SK-N-SH treated with all-trans-retinoic acid at 6 μM for 48 hours (cell line): ENCODE measurements around the gene RBFOX1.

Experiments used
- ATAC-seq: fragments of 200-7000 bp; cut with Tn5 transposase; 3 replicates; pipeline ENCODE4 v1.9.1; 2020; ENCODE audit warnings: mild to moderate bottlenecking, moderate library complexity
- ARNTL ChIP-seq: fragments of 450-650 bp; formaldehyde crosslinking; IDR thresholded peaks from 2 replicates; pipeline ENCODE4 v1.5.0; 2020; ENCODE audit warnings: low read depth, mild to moderate bottlenecking, moderate library complexity, borderline replicate concordance
- BACH2 ChIP-seq: fragments of 250-450 bp; sonication (Bioruptor Pico); IDR thresholded peaks from 2 replicates; pipeline ENCODE4 v1.9.0; 2021; ENCODE audit warnings: mild to moderate bottlenecking, borderline replicate concordance
- CREB5 ChIP-seq: fragments of 250-450 bp; sonication (Bioruptor Pico); IDR thresholded peaks from 2 replicates; pipeline ENCODE4 v1.5.1; 2020; ENCODE audit warnings: low read depth, mild to moderate bottlenecking, moderate library complexity
- CSDC2 ChIP-seq: fragments of 250-450 bp; sonication (Bioruptor Pico); IDR thresholded peaks from 2 replicates; pipeline ENCODE4 v1.5.0; 2020; ENCODE audit warnings: mild to moderate bottlenecking, moderate library complexity
- CSRNP3 ChIP-seq: fragments of 250-450 bp; sonication (Bioruptor Pico); IDR thresholded peaks from 2 replicates; pipeline ENCODE4 v1.5.1; 2021; ENCODE audit warnings: mild to moderate bottlenecking, moderate library complexity
- ESRRG ChIP-seq: fragments of 250-450 bp; sonication (Bioruptor Pico); IDR thresholded peaks from 2 replicates; pipeline ENCODE4 v1.6.1; 2021; ENCODE audit warnings: mild to moderate bottlenecking
- GLIS3 ChIP-seq: fragments of 250-450 bp; sonication (Bioruptor Pico); IDR thresholded peaks from 2 replicates; pipeline ENCODE4 v1.5.0; 2020; ENCODE audit warnings: mild to moderate bottlenecking, moderate library complexity
- ISL1 ChIP-seq: fragments of 250-450 bp; sonication (Bioruptor Pico); IDR thresholded peaks from 2 replicates; pipeline ENCODE4 v2.1.2; 2022; ENCODE audit warnings: mild to moderate bottlenecking, moderate library complexity
- OSR1 ChIP-seq: fragments of 250-450 bp; sonication (Bioruptor Pico); IDR thresholded peaks from 2 replicates; pipeline ENCODE4 v1.8.0; 2022; ENCODE audit warnings: moderate library complexity, mild to moderate bottlenecking, inconsistent platforms
- PATZ1 ChIP-seq: fragments of 250-450 bp; sonication (Bioruptor Pico); IDR thresholded peaks from 2 replicates; pipeline ENCODE4 v1.8.0; 2020; ENCODE audit warnings: mild to moderate bottlenecking, moderate library complexity, borderline replicate concordance
- POU6F1 ChIP-seq: fragments of 250-450 bp; sonication (Bioruptor Pico); IDR thresholded peaks from 2 replicates; pipeline ENCODE4 v1.8.0; 2021; ENCODE audit warnings: low read depth, mild to moderate bottlenecking, moderate library complexity, borderline replicate concordance
- PPARA ChIP-seq: fragments of 250-450 bp; sonication (Bioruptor Pico); IDR thresholded peaks from 2 replicates; pipeline ENCODE4 v1.5.0; 2020; ENCODE audit warnings: mild to moderate bottlenecking, borderline replicate concordance
- RARB ChIP-seq: fragments of 250-450 bp; sonication (Bioruptor Pico); IDR thresholded peaks from 2 replicates; pipeline ENCODE4 v1.8.0; 2021; ENCODE audit warnings: mild to moderate bottlenecking, moderate library complexity
- SNAI2 ChIP-seq: fragments of 250-450 bp; sonication (Bioruptor Pico); IDR thresholded peaks from 2 replicates; pipeline ENCODE4 v1.5.0; 2020; ENCODE audit warnings: mild to moderate bottlenecking, moderate library complexity
- TCF4 ChIP-seq: fragments of 250-450 bp; sonication (Bioruptor Pico); IDR thresholded peaks from 2 replicates; pipeline ENCODE4 v1.8.0; 2021; ENCODE audit warnings: mild to moderate bottlenecking, moderate library complexity, borderline replicate concordance
- TOX ChIP-seq: fragments of 250-450 bp; sonication (Bioruptor Pico); IDR thresholded peaks from 2 replicates; pipeline ENCODE4 v1.8.0; 2021; ENCODE audit warnings: mild to moderate bottlenecking, moderate library complexity, borderline replicate concordance
- TSHZ2 ChIP-seq: fragments of 250-450 bp; sonication (Bioruptor Pico); IDR thresholded peaks from 2 replicates; pipeline ENCODE4 v1.5.0; 2020; ENCODE audit warnings: mild to moderate bottlenecking, moderate library complexity
- ZC3H10 ChIP-seq: fragments of 250-450 bp; sonication (Bioruptor Pico); IDR thresholded peaks from 2 replicates; pipeline ENCODE4 v1.5.1; 2021; ENCODE audit warnings: mild to moderate bottlenecking, moderate library complexity
- ZFP30 ChIP-seq: fragments of 450-650 bp; formaldehyde crosslinking; IDR thresholded peaks from 2 replicates; pipeline ENCODE4 v1.5.0; 2022; ENCODE audit warnings: mild to moderate bottlenecking, moderate library complexity
- ZNF565 ChIP-seq: fragments of 450-650 bp; formaldehyde crosslinking; conservative IDR thresholded peaks from 2 replicates; pipeline ENCODE4 v1.5.0; 2020; ENCODE audit warnings: low read depth, mild to moderate bottlenecking, moderate library complexity
- ZNF70 ChIP-seq: fragments of 450-650 bp; formaldehyde crosslinking; IDR thresholded peaks from 2 replicates; pipeline ENCODE4 v1.5.0; 2020; ENCODE audit warnings: mild to moderate bottlenecking, moderate library complexity
- ZNF8 ChIP-seq: fragments of 450-650 bp; formaldehyde crosslinking; IDR thresholded peaks from 2 replicates; pipeline ENCODE4 v1.5.0; 2020; ENCODE audit warnings: mild to moderate bottlenecking, moderate library complexity

The RBFOX1 gene

GRCh38 chr16:7333180-7333725 is 608 bp downstream of the RBFOX1 start:
- ATAC-seq: no peak
- TF ChIP-seq CSDC2 (no peak), PPARA (no peak), ZFP30 (CRISPR knock-in tag) (no peak)
- TF ChIP-seq, all 23 proteins: peak for 0

- TF ChIP-seq RARB (CRISPR knock-in tag) (no peak), ZC3H10 (CRISPR knock-in tag) (no peak), TOX (CRISPR knock-in tag) (no peak), BACH2 (CRISPR knock-in tag) (no peak), ISL1 (no peak), OSR1 (no peak), PPARA (no peak), ZNF565 (no peak), ARNTL (CRISPR knock-in tag) (no peak), TCF4 (CRISPR knock-in tag) (no peak), ZNF70 (no peak), SNAI2 (no peak), POU6F1 (CRISPR knock-in tag) (no peak), ESRRG (CRISPR knock-in tag) (no peak), TSHZ2 (CRISPR knock-in tag) (no peak), ZNF8 (CRISPR knock-in tag) (no peak), CSRNP3 (CRISPR knock-in tag) (no peak), CREB5 (CRISPR knock-in tag) (no peak), GLIS3 (CRISPR knock-in tag) (no peak), PATZ1 (CRISPR knock-in tag) (no peak)
These were observed 2.3 kb downstream of the RBFOX1 start for GRCh38 chr16:7334801-7335560.

More at GRCh38 chr16:7334801-7335560, 2.3 kb downstream of the RBFOX1 start:
- ATAC-seq: no peak
